Heart right ventricle (tissue), 16 donors: Measurements from ENCODE around the gene DOCK4. TPM values are rescaled to one million over a fixed set of nuclear protein-coding genes. Genes with fewer than 3 reads are reported as not detected.

Source experiments
- ATAC-seq, 8 donors: fragments of 200-7000 bp; cut with Tn5 transposase; one replicate each; pipeline ENCODE4 v1.9.1; 2020; ENCODE audit warnings: mild to moderate bottlenecking in 8 of 8, moderate library complexity in 8 of 8, moderate number of reproducible peaks in 1 of 8
- DNase-seq, 2 donors: peaks; one replicate each; pipeline ENCODE4 v3.0.0-alpha.2; 2020
- H3K27ac ChIP-seq, 10 donors: fragments of 200-600 bp; sonication (generic) in 2 of 10; one replicate each; pipeline versions ENCODE4 v1.5.0 to v1.8.0; 2020 to 2022; ENCODE audit warnings: mild to moderate bottlenecking in 3 of 10
- H3K27me3 ChIP-seq, 7 donors: fragments of 200-600 bp; one replicate each; pipeline ENCODE4 v1.8.0; 2021 to 2022; ENCODE audit warnings: mild to moderate bottlenecking in 2 of 7
- H3K36me3 ChIP-seq, 9 donors: fragments of 200-600 bp; sonication (generic) in 1 of 9; one replicate each; pipeline versions ENCODE4 v1.5.0 to v1.8.0; 2020 to 2022; ENCODE audit warnings: mild to moderate bottlenecking in 2 of 9
- H3K4me1 ChIP-seq, 9 donors: fragments of 200-600 bp; sonication (generic) in 1 of 9; one replicate each; pipeline versions ENCODE4 v1.5.0 to v1.8.0; 2020 to 2022; ENCODE audit warnings: mild to moderate bottlenecking in 4 of 9
- H3K4me3 ChIP-seq, 10 donors: fragments of 200-600 bp; sonication (generic) in 2 of 10; one replicate each; pipeline versions ENCODE4 v1.5.0 to v1.8.0; 2020 to 2022; ENCODE audit warnings: mild to moderate bottlenecking in 7 of 10, moderate library complexity in 2 of 10
- H3K9me3 ChIP-seq, 11 donors: fragments of 200-600 bp in 10 of 11; sonication (generic) in 2 of 11; one replicate each; pipeline versions ENCODE4 v1.5.0 to v1.8.0; 2013 to 2022; ENCODE audit warnings: mild to moderate bottlenecking in 2 of 11, control low read depth in 1 of 11, moderate library complexity in 1 of 11
- WGBS, 2 donors: extraction: QIAGEN DNeasy Blood & Tissue Kit; methylation state at CpG; one replicate each; pipeline ENCODE4 v1.1.7; 2013; ENCODE audit warnings: inconsistent platforms in 1 of 2; 5-methylcytosine and 5-hydroxymethylcytosine counted together
- intact Hi-C, 10 donors: fragments of 100-400 bp; cut with DNase I; formaldehyde crosslinking; loops; one replicate each; pipeline versions ENCODE4 v1.11.1 to v1.14.2; 2022
- polyA plus RNA-seq, 2 donors: library from polyadenylated mRNA; stranded (reverse); fragments of 200-250 nt; gene quantifications; one replicate each; pipeline ENCODE4 v1.2.3, GENCODE V29; 2013
- total RNA-seq, 10 donors: library from RNA; stranded (reverse); fragmentation: NEBNext Ultra II Directional in 3 of 10; extraction: Animal tissue kit (Norgen Biotek cat#: 25700) in 3 of 10; gene quantifications; one replicate each; pipeline versions ENCODE4 v1.2.1 to v1.2.4, GENCODE V29; 2021 to 2023
- TF ChIP-seq, protein P1 (sequence below), 9 donors: fragments of 200-600 bp; sonication (generic) in 2 of 9; IDR thresholded peaks; one replicate each; pipeline versions ENCODE4 v1.5.0 to v1.8.0; 2021 to 2022; ENCODE audit warnings: antibody characterized with exemption in 9 of 9, mild to moderate bottlenecking in 5 of 9, moderate library complexity in 1 of 9
- donor health status: Arrhythmogenic right ventricular cardiomyopathy.
- donor health status: ischemic (EF 13 %, LVEDD 7.1; RV severe dilation, severe dysfunction).
- donor health status: healthy with polysubstance abuse.
- donor health status: DM: no; HTN: yes; CAD: no.
- donor health status: DM: no; HTN: no; CAD: no.
- donor health status: ischemic (EF 25% LVEDD 6.9; RV normal size, moderate dysfunction).
- donor health status: ischemic (EF 25% LVEDD 5.7; RV mildly dilated, moderate dysfunction).
- donor health status: healthy.
- donor health status: DM: yes; HTN: yes; CAD: no.
- donor health status: Ischemic cardiomyopathy.
- donor health status: ischemic (EF 35%, LVEDD 5.7; RV mildly dilated, moderate dysfunction).
- donor health status: nonischemic (EF 11% LVEDD 7.7; RV severe dilation, severe dysfunction).
- donor health status: DM: yes; HTN: yes; CAD: no.
- donor health status: PGD.
- donor health status: ischemic (EF 29% LVEDD 5.4; RV normal size, mild dysfunction).
- donor health status: nonischemic (EF 23%, LVEDD 6.1; RV moderate dilation, normal function).

DOCK4 gene
- total and polyA plus RNA-seq, 12 donors: 2.6 to 26.8 (median 14.7) TPM

DNA sequence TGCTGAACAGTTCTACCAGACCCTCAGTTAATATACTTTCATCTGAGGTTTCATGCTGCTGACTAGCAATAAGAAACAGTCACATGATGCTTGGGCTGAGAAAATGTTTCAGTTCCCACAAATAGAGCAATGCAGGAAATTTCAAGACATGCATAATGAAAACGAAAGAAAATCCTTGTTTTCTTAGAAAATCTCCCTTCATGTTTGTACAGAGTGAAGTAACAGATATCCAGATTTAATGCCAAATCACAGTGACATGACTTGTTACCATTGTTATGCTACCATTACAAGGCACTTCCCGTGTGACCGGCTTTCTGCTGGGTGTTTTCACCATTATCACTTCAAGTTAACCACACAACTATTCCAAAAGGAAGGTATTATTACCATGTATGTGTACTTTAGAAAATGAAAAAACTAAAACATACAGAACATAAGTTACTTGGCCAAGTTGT lies 121.7 kb downstream of the DOCK4 start:
- peak in 7 of 8 donors; percentile 6 to 60 (median 38) for ATAC-seq
- H3K27me3 ChIP-seq: no peaks in the 10 kb centered on the region
- peak overlapping the region in 9 of 10 donors; percentile 10 to 90 (median 45) for H3K27ac ChIP-seq
- no peaks in the 10 kb centered on the region for H3K36me3 ChIP-seq
- WGBS, 2 donors: 29 to 60% methylated on average over 3 of the region's 3 CpGs
- peaks cover 0 to 90% (median 41%) of the 10 kb centered on the region in 9 donors for H3K4me1 ChIP-seq
- TF ChIP-seq, protein P1, sequence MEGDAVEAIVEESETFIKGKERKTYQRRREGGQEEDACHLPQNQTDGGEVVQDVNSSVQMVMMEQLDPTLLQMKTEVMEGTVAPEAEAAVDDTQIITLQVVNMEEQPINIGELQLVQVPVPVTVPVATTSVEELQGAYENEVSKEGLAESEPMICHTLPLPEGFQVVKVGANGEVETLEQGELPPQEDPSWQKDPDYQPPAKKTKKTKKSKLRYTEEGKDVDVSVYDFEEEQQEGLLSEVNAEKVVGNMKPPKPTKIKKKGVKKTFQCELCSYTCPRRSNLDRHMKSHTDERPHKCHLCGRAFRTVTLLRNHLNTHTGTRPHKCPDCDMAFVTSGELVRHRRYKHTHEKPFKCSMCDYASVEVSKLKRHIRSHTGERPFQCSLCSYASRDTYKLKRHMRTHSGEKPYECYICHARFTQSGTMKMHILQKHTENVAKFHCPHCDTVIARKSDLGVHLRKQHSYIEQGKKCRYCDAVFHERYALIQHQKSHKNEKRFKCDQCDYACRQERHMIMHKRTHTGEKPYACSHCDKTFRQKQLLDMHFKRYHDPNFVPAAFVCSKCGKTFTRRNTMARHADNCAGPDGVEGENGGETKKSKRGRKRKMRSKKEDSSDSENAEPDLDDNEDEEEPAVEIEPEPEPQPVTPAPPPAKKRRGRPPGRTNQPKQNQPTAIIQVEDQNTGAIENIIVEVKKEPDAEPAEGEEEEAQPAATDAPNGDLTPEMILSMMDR (IDR thresholded peaks at IDR 0.05): no peak
- DNase-seq: no peak
- H3K4me3 ChIP-seq: peak overlapping the region in 1 of 10 donors; percentile 8
- intact Hi-C loops: loop anchor here in 6 of 10 donors (5.0 to 10.0 kb wide), 3 partner anchors 110 to 123 kb away; partner anchors contain the start of genes DOCK4 (in 4 of the 6) and ZNF277 (in 4 of the 6)
- H3K9me3 ChIP-seq: no peaks in the 10 kb centered on the region

DNA sequence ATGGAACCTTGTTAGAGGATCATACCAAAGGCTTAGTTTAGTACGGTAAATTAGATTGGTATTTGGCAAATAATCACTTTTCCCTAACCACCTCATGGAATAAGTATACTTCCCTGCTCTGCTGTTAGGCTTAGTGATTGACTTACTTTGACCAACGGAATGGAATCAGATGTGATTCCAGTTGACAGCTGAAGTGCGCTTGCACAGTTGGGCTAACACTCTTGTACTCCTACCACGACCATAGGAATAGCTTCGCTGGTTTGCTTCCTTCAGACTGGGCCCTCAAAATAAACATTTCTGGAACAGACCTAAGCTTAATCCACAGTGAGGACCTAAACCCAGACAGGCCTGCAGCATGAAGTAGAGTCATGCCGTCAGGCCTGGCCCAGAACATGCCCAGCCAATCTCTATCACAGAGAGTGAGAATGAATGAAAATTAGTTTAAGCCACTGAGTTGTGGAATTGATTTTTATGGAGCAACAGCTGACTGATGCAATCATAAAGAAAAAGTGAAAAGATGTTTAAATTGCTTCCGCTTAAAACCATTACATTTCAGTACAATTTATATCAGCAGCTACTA lies 122.3 kb downstream of the DOCK4 start:
- H3K9me3 ChIP-seq: no peaks in the 10 kb centered on the region
- no peak overlapping the region for H3K4me3 ChIP-seq
- H3K27me3 ChIP-seq: no peaks in the 10 kb centered on the region
- H3K4me1 ChIP-seq: peaks cover 0 to 88% (median 41%) of the 10 kb centered on the region in 9 donors
- no peaks in the 10 kb centered on the region for H3K36me3 ChIP-seq
- ATAC-seq: no peak
- H3K27ac ChIP-seq: peak overlapping the region in 8 of 10 donors; percentile 17 to 90 (median 46)
- intact Hi-C loops: loop anchor here in 6 of 10 donors (5.0 to 10.0 kb wide), 3 partner anchors 111 to 123 kb away; partner anchors contain the start of genes DOCK4 (in 4 of the 6) and ZNF277 (in 4 of the 6)
- TF ChIP-seq, protein P1 (IDR thresholded peaks at IDR 0.05): no peak
- no peak for DNase-seq
- 95 to 96% methylated on average over 7 of the region's 7 CpGs for WGBS, 2 donors

- H3K36me3 ChIP-seq: no peaks in the 10 kb centered on the region
- intact Hi-C loops: loop anchor here in 6 of 10 donors (5.0 to 10.0 kb wide), 3 partner anchors 112 to 125 kb away; partner anchors contain the start of genes DOCK4 (in 4 of the 6) and ZNF277 (in 4 of the 6)
- no peak for DNase-seq
- TF ChIP-seq, protein P1 (IDR thresholded peaks at IDR 0.05): no peak
- H3K27me3 ChIP-seq: no peaks in the 10 kb centered on the region
- no peak for ATAC-seq
- H3K4me1 ChIP-seq: peaks cover 0 to 73% (median 36%) of the 10 kb centered on the region in 9 donors
- H3K27ac ChIP-seq: peak overlapping the region in 2 of 10 donors; percentile 67 to 90
- H3K9me3 ChIP-seq: no peaks in the 10 kb centered on the region
- H3K4me3 ChIP-seq: no peak overlapping the region
- WGBS, 2 donors: 78 to 82% methylated on average over 7 of the region's 7 CpGs
These were observed 123.9 kb downstream of the DOCK4 start for GRCh38 chr7:112082306-112082705.

DNA sequence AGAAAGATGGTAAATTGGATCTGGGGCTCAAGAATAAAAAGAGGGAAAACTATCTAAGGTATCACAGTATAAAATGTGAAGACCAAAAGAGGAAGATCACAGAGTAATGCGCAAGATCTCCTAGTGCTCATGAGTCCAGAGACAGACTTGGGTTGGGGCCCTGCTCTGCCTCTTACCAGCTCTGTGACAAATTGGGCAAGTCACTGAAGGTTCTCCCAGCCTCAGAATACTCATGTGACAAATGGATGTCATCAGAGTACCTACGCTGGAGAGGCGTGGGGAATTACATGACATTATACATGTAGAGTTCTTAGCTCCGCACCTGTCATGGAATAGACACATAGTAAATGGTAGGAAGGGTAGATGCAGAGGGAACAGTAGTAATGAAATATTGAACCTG lies 124.4 kb downstream of the DOCK4 start:
- ATAC-seq: peak in 2 of 8 donors; percentile 21 to 41
- H3K4me3 ChIP-seq: no peak overlapping the region
- peaks cover 0 to 73% (median 34%) of the 10 kb centered on the region in 9 donors for H3K4me1 ChIP-seq
- 91 to 94% methylated on average over 4 of the region's 4 CpGs for WGBS, 2 donors
- intact Hi-C loops: loop anchor here in 6 of 10 donors (1.0 to 10.0 kb wide), 4 partner anchors 25 to 126 kb away; partner anchors contain the start of genes DOCK4 (in 4 of the 6) and ZNF277 (in 4 of the 6)
- TF ChIP-seq, protein P1 (IDR thresholded peaks at IDR 0.05): no peak
- H3K9me3 ChIP-seq: no peaks in the 10 kb centered on the region
- no peaks in the 10 kb centered on the region for H3K36me3 ChIP-seq
- no peak for DNase-seq
- no peaks in the 10 kb centered on the region for H3K27me3 ChIP-seq
- H3K27ac ChIP-seq: peak overlapping the region in 5 of 10 donors; percentile 23 to 90 (median 59)
